NT2/D1 (cell line): ENCODE measurements around the gene FITM1.

Experiments used
- DNase-seq: peaks from one replicate; pipeline ENCODE4 v3.0.0-alpha.2; 2011; ENCODE audit warnings: low read depth, low spot score
- H3K27me3 ChIP-seq: 2 replicates; pipeline ENCODE4 v1.6.0; 2011; ENCODE audit warnings: mild to moderate bottlenecking; ENCODE audit not compliant: insufficient read length, insufficient read depth
- H3K36me3 ChIP-seq: 2 replicates; pipeline ENCODE4 v1.6.1; 2011; ENCODE audit warnings: mild to moderate bottlenecking, low read length, mixed read lengths; ENCODE audit not compliant: insufficient read depth, insufficient read length
- H3K4me1 ChIP-seq: 2 replicates; pipeline ENCODE4 v1.5.1; 2011; ENCODE audit not compliant: insufficient read depth, insufficient read length
- H3K4me3 ChIP-seq: 2 replicates; pipeline ENCODE4 v1.5.1; 2011; ENCODE audit warnings: low read depth; ENCODE audit not compliant: insufficient read length
- H3K9ac ChIP-seq: 2 replicates; pipeline ENCODE4 v1.6.0; 2011; ENCODE audit warnings: low read depth; ENCODE audit not compliant: insufficient read length
- H3K9me3 ChIP-seq: 2 replicates; pipeline ENCODE4 v1.5.1; 2011; ENCODE audit warnings: mild to moderate bottlenecking, low read length; ENCODE audit not compliant: insufficient read depth
- SUZ12 ChIP-seq: IDR thresholded peaks from 2 replicates; pipeline ENCODE4 v1.6.1; 2011; ENCODE audit not compliant: insufficient read length, insufficient read depth; ENCODE audit errors: extremely low read depth
- YY1 ChIP-seq: IDR thresholded peaks from 2 replicates; pipeline ENCODE4 v1.6.1; 2011; ENCODE audit not compliant: insufficient read length, insufficient read depth
- ZNF274 ChIP-seq: IDR thresholded peaks from 2 replicates; pipeline ENCODE4 v1.6.1; 2011; ENCODE audit warnings: mild to moderate bottlenecking, low read depth, low read length

Gene FITM1

GRCh38 chr14:24132976-24133375, 2.5 kb downstream of the FITM1 start:
- Histone ChIP-seq H3K9me3 (no peaks in the 10 kb centered on the region), H3K27me3 (peaks cover 4% of the 10 kb centered on the region), H3K36me3 (peaks cover 8% of the 10 kb centered on the region), H3K4me1 (peaks cover 7% of the 10 kb centered on the region), H3K4me3 (no peak overlapping the region), H3K9ac (no peak overlapping the region)
- no peak for TF ChIP-seq YY1
- no peak for TF ChIP-seq SUZ12
- no peak for TF ChIP-seq ZNF274
- no peak for DNase-seq

- Histone ChIP-seq H3K27me3 (peaks cover 4% of the 10 kb centered on the region), H3K9ac (no peak overlapping the region), H3K4me3 (no peak overlapping the region), H3K9me3 (no peaks in the 10 kb centered on the region), H3K36me3 (peaks cover 15% of the 10 kb centered on the region), H3K4me1 (peaks cover 7% of the 10 kb centered on the region)
- no peak for DNase-seq
- TF ChIP-seq ZNF274: no peak
- no peak for TF ChIP-seq SUZ12
- TF ChIP-seq YY1: no peak
These were observed 3.3 kb downstream of the FITM1 start for GRCh38 chr14:24133735-24134134.

- H3K9me3 ChIP-seq: no peaks in the 10 kb centered on the region
- peaks cover 7% of the 10 kb centered on the region for H3K4me1 ChIP-seq
- TF ChIP-seq YY1 (no peak), ZNF274 (no peak), SUZ12 (no peak)
- peak overlapping the region; percentile 72 for H3K9ac ChIP-seq
- H3K4me3 ChIP-seq: peak overlapping the region; percentile 66
- peaks cover 4% of the 10 kb centered on the region for H3K27me3 ChIP-seq
- no peak for DNase-seq
- H3K36me3 ChIP-seq: peaks cover 25% of the 10 kb centered on the region
These were observed 5.0 kb downstream of the FITM1 start for GRCh38 chr14:24135584-24135833.

GRCh38 chr14:24135834-24136683, 5.6 kb downstream of the FITM1 start, which contains the start of gene PSME1:
TSS of gene PSME1 (plus strand) at chr14:24136194. CDS start at chr14:24136263, 69 bp downstream.
- no peak for TF ChIP-seq ZNF274
- no peak for TF ChIP-seq YY1
- TF ChIP-seq SUZ12: no peak
- H3K4me3 ChIP-seq: peak within 1 kb of the TSS; percentile 66
- peaks cover 25% of the 10 kb centered on the region for H3K36me3 ChIP-seq
- H3K9me3 ChIP-seq: no peaks in the 10 kb centered on the region
- peak within 1 kb of the TSS; percentile 77 for H3K9ac ChIP-seq
- H3K27me3 ChIP-seq: peaks cover 4% of the 10 kb centered on the region
- DNase-seq: no peak
- peaks cover 7% of the 10 kb centered on the region for H3K4me1 ChIP-seq

GRCh38 chr14:24136684-24137528, 6.4 kb downstream of the FITM1 start:
- Histone ChIP-seq H3K9ac (peak overlapping the region; percentile 77), H3K4me1 (peaks cover 6% of the 10 kb centered on the region), H3K4me3 (peak overlapping the region; percentile 66), H3K36me3 (peaks cover 25% of the 10 kb centered on the region), H3K27me3 (peaks cover 4% of the 10 kb centered on the region), H3K9me3 (no peaks in the 10 kb centered on the region)
- TF ChIP-seq YY1 (no peak), SUZ12 (no peak), ZNF274 (no peak)
- no peak for DNase-seq

- no peaks in the 10 kb centered on the region for H3K4me1 ChIP-seq
- H3K4me3 ChIP-seq: no peak overlapping the region
- H3K27me3 ChIP-seq: peaks cover 4% of the 10 kb centered on the region
- H3K9me3 ChIP-seq: no peaks in the 10 kb centered on the region
- no peak for TF ChIP-seq SUZ12
- TF ChIP-seq YY1: no peak
- no peak for TF ChIP-seq ZNF274
- no peak overlapping the region for H3K9ac ChIP-seq
- DNase-seq: no peak
- peaks cover 25% of the 10 kb centered on the region for H3K36me3 ChIP-seq
These were observed 7.3 kb downstream of the FITM1 start for GRCh38 chr14:24137529-24138395.
